ENCODE results near the gene VSIG2. TPM values are rescaled to one million over a fixed set of nuclear protein-coding genes. Genes with fewer than 3 reads are reported as not detected.

Gene VSIG2
- 1 to 10 TPM in 3 of 4 donors, under 1 TPM in 1; 0.60 to 3.3 (median 1.7) TPM for total RNA-seq

GRCh38 chr11:124751741-124752470 lies at the start of gene VSIG2:
Gene VSIG2, minus strand, starts transcription at chr11:124752255. Its CDS starts 118 bp downstream, at chr11:124752137.
- Histone ChIP-seq H3K27me3 (peaks cover 61% of the 10 kb centered on the region), H3K4me1 (peaks cover 17% of the 10 kb centered on the region), H3K4me3 (peak within 1 kb of the TSS; percentile 8), H3K9me3 (no peaks in the 10 kb centered on the region), H3K27ac (no peak within 1 kb of the TSS), H3K36me3 (no peaks in the 10 kb centered on the region)
- WGBS = 23% methylated on average over 5 of the region's 42 CpGs
- no peak for TF ChIP-seq POLR2AphosphoS5 (IDR thresholded peaks at IDR 0.05)
- no peak for TF ChIP-seq CTCF (IDR thresholded peaks at IDR 0.05)
- no peak for TF ChIP-seq POLR2A (IDR thresholded peaks at IDR 0.05)
- no peak for DNase-seq (ENCODE audit: low spot score in 2 of 2)

- WGBS = 1% methylated on average over 8 of the region's 8 CpGs
- H3K4me1 ChIP-seq = peaks cover 32% of the 10 kb centered on the region
- DNase-seq (ENCODE audit: low spot score in 2 of 2) = no peak
- H3K9me3 ChIP-seq = no peaks in the 10 kb centered on the region
- no peak for TF ChIP-seq CTCF (IDR thresholded peaks at IDR 0.05)
- no peak for TF ChIP-seq EP300 (IDR thresholded peaks at IDR 0.05)
- TF ChIP-seq POLR2A (IDR thresholded peaks at IDR 0.05) = no peak
- no peak for TF ChIP-seq POLR2AphosphoS5 (IDR thresholded peaks at IDR 0.05)
- peak overlapping the region; percentile 99 for H3K4me3 ChIP-seq
- no peaks in the 10 kb centered on the region for H3K36me3 ChIP-seq
- peak overlapping the region; percentile 95 for H3K27ac ChIP-seq
- H3K27me3 ChIP-seq = no peaks in the 10 kb centered on the region
Observed at GRCh38 chr11:124801014-124801413, 49.0 kb upstream of the VSIG2 start.

- TF ChIP-seq POLR2A (IDR thresholded peaks at IDR 0.05) (peak; percentile 46 to 66), POLR2AphosphoS5 (IDR thresholded peaks at IDR 0.05) (peak in 1 of 3 donors; percentile 73), CTCF (IDR thresholded peaks at IDR 0.05) (no peak)
- Histone ChIP-seq H3K4me3 (peak within 1 kb of the TSS; percentile 99), H3K36me3 (no peaks in the 10 kb centered on the region), H3K27me3 (no peaks in the 10 kb centered on the region), H3K27ac (peak within 1 kb of the TSS; percentile 95), H3K9me3 (no peaks in the 10 kb centered on the region), H3K4me1 (peaks cover 32% of the 10 kb centered on the region)
- peak; percentile 85 to 87 for DNase-seq (ENCODE audit: low spot score in 2 of 2)
- WGBS = 0% methylated on average over 8 of the region's 62 CpGs
Observed at GRCh38 chr11:124800226-124800929, 48.3 kb upstream of the VSIG2 start, which contains the start of gene MSANTD2. Gene MSANTD2, minus strand, starts transcription at chr11:124800406. Its CDS starts 26 bp downstream, at chr11:124800380.

GRCh38 chr11:124799348-124800225 lies 47.5 kb upstream of the VSIG2 start:
- Histone ChIP-seq H3K4me1 (peaks cover 32% of the 10 kb centered on the region), H3K27me3 (no peaks in the 10 kb centered on the region), H3K4me3 (peak overlapping the region; percentile 99), H3K27ac (peak overlapping the region; percentile 95), H3K36me3 (no peaks in the 10 kb centered on the region), H3K9me3 (no peaks in the 10 kb centered on the region)
- WGBS = 0% methylated on average over 24 of the region's 83 CpGs
- no peak for TF ChIP-seq CTCF (IDR thresholded peaks at IDR 0.05)
- no peak for TF ChIP-seq EP300 (IDR thresholded peaks at IDR 0.05)
- no peak for TF ChIP-seq POLR2A (IDR thresholded peaks at IDR 0.05)
- no peak for TF ChIP-seq POLR2AphosphoS5 (IDR thresholded peaks at IDR 0.05)
- peak in 1 of 2 donors; percentile 69 for DNase-seq (ENCODE audit: low spot score in 2 of 2)

All from suprapubic skin (tissue), 4 donors.